Suprapubic skin (tissue), 4 donors: Measurements from ENCODE around the gene RAPGEFL1. TPM values are rescaled to one million over a fixed set of nuclear protein-coding genes. Genes with fewer than 3 reads are reported as not detected.
"Not testable (repeated sequence)": the region's sequence is repeated elsewhere in the genome, so short reads cannot be mapped to it uniquely, and the experiment has no call there.

Experiments used
- DNase-seq, 2 donors: peaks; one replicate each; pipeline ENCODE4 v3.0.0-alpha.2; 2019; ENCODE audit warnings: low spot score in 2 of 2
- H3K27ac ChIP-seq: fragments of 200-600 bp; sonication (generic); one replicate; pipeline ENCODE4 v1.5.1; 2019
- H3K27me3 ChIP-seq: fragments of 200-600 bp; sonication (generic); one replicate; pipeline ENCODE4 v1.5.1; 2019
- H3K36me3 ChIP-seq: fragments of 200-600 bp; sonication (generic); one replicate; pipeline ENCODE4 v1.5.1; 2019
- H3K4me1 ChIP-seq: fragments of 200-600 bp; sonication (generic); one replicate; pipeline ENCODE4 v1.5.1; 2019
- H3K4me3 ChIP-seq: fragments of 200-600 bp; sonication (generic); one replicate; pipeline ENCODE4 v1.5.1; 2019; ENCODE audit warnings: mild to moderate bottlenecking
- H3K9me3 ChIP-seq: fragments of 200-600 bp; sonication (generic); one replicate; pipeline ENCODE4 v1.5.1; 2019
- CTCF ChIP-seq, 2 donors: fragments of 200-600 bp in 1 of 2; fragments of 450-650 bp in 1 of 2; sonication (generic) in 1 of 2; IDR thresholded peaks; one replicate each; pipeline ENCODE4 v1.5.1; 2016 to 2019; ENCODE audit warnings: antibody characterized with exemption in 2 of 2, mild to moderate bottlenecking in 1 of 2, moderate library complexity in 1 of 2
- EP300 ChIP-seq: sonication (generic); formaldehyde crosslinking; IDR thresholded peaks from one replicate; pipeline ENCODE4 v1.6.1; 2017; ENCODE audit warnings: antibody characterized with exemption
- POLR2A ChIP-seq, 2 donors: fragments of 450-650 bp; IDR thresholded peaks; one replicate each; pipeline ENCODE4 v1.6.1; 2017; ENCODE audit warnings: antibody characterized with exemption in 2 of 2, mild to moderate bottlenecking in 2 of 2, moderate library complexity in 2 of 2
- POLR2AphosphoS5 ChIP-seq, 3 donors: sonication (generic); formaldehyde crosslinking; IDR thresholded peaks; one replicate each; pipeline ENCODE4 v1.6.1; 2017; ENCODE audit warnings: antibody characterized with exemption in 3 of 3
- WGBS: methylation state at CpG from one replicate; pipeline ENCODE4 v1.1.5; 2018; 5-methylcytosine and 5-hydroxymethylcytosine counted together
- total RNA-seq, 4 donors: library from RNA; depleted of rRNA; stranded (reverse); fragments of >200 nt; gene quantifications; one replicate each; pipeline ENCODE4 v1.1.0, GENCODE V29; 2016

RAPGEFL1 gene
- total RNA-seq, 4 donors from 2014 or later = 221 to 547 (median 297) TPM

- no peak for DNase-seq
- WGBS = 78% methylated on average over 7 of the region's 7 CpGs
- no peak for TF ChIP-seq EP300
- TF ChIP-seq CTCF (IDR thresholded peaks at IDR 0.05) = no peak
- TF ChIP-seq POLR2AphosphoS5 (IDR thresholded peaks at IDR 0.05) = no peak
- no peak for TF ChIP-seq POLR2A (IDR thresholded peaks at IDR 0.05)
- Histone ChIP-seq H3K4me3 (peak overlapping the region; percentile 62), H3K27me3 (no peaks in the 10 kb centered on the region), H3K9me3 (no peaks in the 10 kb centered on the region), H3K4me1 (peaks cover 20% of the 10 kb centered on the region), H3K27ac (peak overlapping the region; percentile 93), H3K36me3 (no peaks in the 10 kb centered on the region)
These were observed 40.9 kb downstream of the RAPGEFL1 start for GRCh38 chr17:40218006-40218739.

GRCh38 chr17:40218740-40219593 is 41.7 kb downstream of the RAPGEFL1 start, which contains the start of gene WIPF2:
TSS of gene WIPF2 (plus strand) at chr17:40219304. CDS start at chr17:40256460, 37,156 bp downstream.
- peaks cover 20% of the 10 kb centered on the region for H3K4me1 ChIP-seq
- 2% methylated on average over 59 of the region's 59 CpGs for WGBS
- DNase-seq = peak; percentile 98
- no peaks in the 10 kb centered on the region for H3K9me3 ChIP-seq
- no peaks in the 10 kb centered on the region for H3K36me3 ChIP-seq
- H3K4me3 ChIP-seq = peak within 1 kb of the TSS; percentile 62
- H3K27ac ChIP-seq = peak within 1 kb of the TSS; percentile 93
- TF ChIP-seq POLR2AphosphoS5 (IDR thresholded peaks at IDR 0.05) = peak in 2 of 3 donors; percentile 75 to 83
- peak; percentile 34 to 64 for TF ChIP-seq POLR2A (IDR thresholded peaks at IDR 0.05)
- peak; percentile 27 for TF ChIP-seq EP300
- TF ChIP-seq CTCF (IDR thresholded peaks at IDR 0.05) = peak; percentile 50 to 75
- H3K27me3 ChIP-seq = no peaks in the 10 kb centered on the region

- TF ChIP-seq CTCF (IDR thresholded peaks at IDR 0.05) = no peak
- TF ChIP-seq POLR2A (IDR thresholded peaks at IDR 0.05) = no peak
- TF ChIP-seq EP300 = no peak
- TF ChIP-seq POLR2AphosphoS5 (IDR thresholded peaks at IDR 0.05) = no peak
- WGBS = 2% methylated on average over 24 of the region's 24 CpGs
- peaks cover 25% of the 10 kb centered on the region for H3K4me1 ChIP-seq
- no peaks in the 10 kb centered on the region for H3K9me3 ChIP-seq
- H3K27ac ChIP-seq = peak overlapping the region; percentile 93
- H3K36me3 ChIP-seq = no peaks in the 10 kb centered on the region
- peak in 1 of 2 donors; percentile 81 for DNase-seq
- H3K27me3 ChIP-seq = no peaks in the 10 kb centered on the region
- H3K4me3 ChIP-seq = peak overlapping the region; percentile 62
These were observed 42.5 kb downstream of the RAPGEFL1 start for GRCh38 chr17:40219594-40220338.

DNA sequence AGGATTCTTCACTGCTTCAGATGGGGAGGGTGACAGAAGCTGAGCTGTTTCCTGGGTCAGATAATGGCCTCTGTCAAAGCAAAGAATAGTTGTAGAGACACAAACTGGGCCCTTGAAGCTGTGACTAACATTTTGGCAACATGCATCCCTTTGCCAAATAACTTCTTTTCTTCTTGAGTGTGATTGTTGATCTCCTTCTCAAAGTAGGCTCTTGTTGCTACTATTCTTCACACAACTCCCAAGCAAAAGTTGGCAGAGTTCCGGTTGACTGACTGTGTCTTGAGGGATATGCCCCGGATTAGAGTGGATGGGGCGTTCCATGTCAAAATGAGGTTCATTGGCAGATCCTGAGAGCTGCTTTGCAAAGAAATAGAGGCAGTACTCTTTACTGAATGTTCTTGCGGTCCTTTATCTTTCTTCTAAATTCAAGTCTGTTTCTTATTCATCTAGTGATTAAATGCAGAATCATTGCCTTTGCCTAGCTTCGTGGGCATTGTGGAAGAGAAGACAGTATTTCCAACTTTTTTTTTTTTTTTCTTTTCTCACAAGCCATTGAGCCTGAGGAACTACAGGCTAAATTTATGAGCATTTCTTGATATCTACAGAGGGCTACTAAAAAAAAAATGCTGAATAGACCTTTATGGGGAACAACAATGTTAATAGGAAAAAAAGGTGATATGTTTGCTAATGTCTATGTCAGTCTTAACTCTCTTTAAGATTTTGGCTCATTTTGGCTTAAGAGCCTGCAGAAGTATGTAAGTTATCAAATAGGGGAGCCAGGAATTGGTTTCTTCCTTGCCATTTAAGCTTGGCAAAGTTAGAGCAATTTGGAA is 47.7 kb downstream of the RAPGEFL1 start:
- H3K36me3 ChIP-seq = peaks cover 9% of the 10 kb centered on the region
- no peak overlapping the region for H3K4me3 ChIP-seq
- DNase-seq = no peak
- H3K27ac ChIP-seq = peak overlapping the region; percentile 59
- H3K27me3 ChIP-seq = no peaks in the 10 kb centered on the region
- 36% methylated on average over 5 of the region's 5 CpGs for WGBS
- H3K4me1 ChIP-seq = peaks cover 38% of the 10 kb centered on the region
- TF ChIP-seq EP300 (no peak), POLR2A (IDR thresholded peaks at IDR 0.05) (no peak), POLR2AphosphoS5 (IDR thresholded peaks at IDR 0.05) (no peak), CTCF (IDR thresholded peaks at IDR 0.05) (no peak)
- no peaks in the 10 kb centered on the region for H3K9me3 ChIP-seq

GRCh38 chr17:40229146-40229545 is 51.9 kb downstream of the RAPGEFL1 start:
- WGBS = 97% methylated on average over 14 of the region's 14 CpGs
- peaks cover 20% of the 10 kb centered on the region for H3K4me1 ChIP-seq
- H3K4me3 ChIP-seq, H3K9me3 ChIP-seq, DNase-seq, H3K27ac ChIP-seq, H3K27me3 ChIP-seq: not testable (repeated sequence)
- H3K36me3 ChIP-seq = peaks cover 27% of the 10 kb centered on the region
